Measurements from ENCODE around the gene PTPN2.

GRCh38 chr18:12765126-12765525 lies 118.9 kb downstream of the PTPN2 start:
- TF ChIP-seq POLR2A (IDR thresholded peaks at IDR 0.05) (no peak), CTCF (IDR thresholded peaks at IDR 0.05) (no peak)

All from uterus (tissue), 2 donors.